GM19238 (cell line): ENCODE measurements around the gene ZNF302.

Experiments used
- DNase-seq: peaks from one replicate; pipeline ENCODE4 v3.0.0; 2011; ENCODE audit warnings: low spot score; ENCODE audit not compliant: insufficient read length

ZNF302 gene

DNA sequence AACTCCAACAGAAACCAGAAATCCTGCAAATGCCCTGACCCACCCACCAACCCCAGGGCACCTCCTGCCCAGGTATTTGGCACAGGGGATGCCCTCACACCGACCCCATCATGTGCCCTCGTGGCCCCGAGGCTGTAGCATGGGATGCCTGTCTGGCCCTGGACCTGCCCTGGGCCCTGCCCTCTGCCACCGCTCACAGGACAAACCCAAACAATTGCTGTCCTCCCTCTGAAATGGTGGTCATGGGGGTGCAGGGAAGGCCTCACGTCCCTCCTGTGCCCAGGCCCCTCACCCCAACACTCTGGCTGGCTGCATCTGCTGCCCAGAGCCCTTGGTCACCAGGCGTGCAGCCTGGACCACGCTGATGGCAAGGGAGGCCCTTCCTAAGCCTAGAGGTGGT lies 54.5 kb downstream of the ZNF302 start:
- no peak for DNase-seq

DNA sequence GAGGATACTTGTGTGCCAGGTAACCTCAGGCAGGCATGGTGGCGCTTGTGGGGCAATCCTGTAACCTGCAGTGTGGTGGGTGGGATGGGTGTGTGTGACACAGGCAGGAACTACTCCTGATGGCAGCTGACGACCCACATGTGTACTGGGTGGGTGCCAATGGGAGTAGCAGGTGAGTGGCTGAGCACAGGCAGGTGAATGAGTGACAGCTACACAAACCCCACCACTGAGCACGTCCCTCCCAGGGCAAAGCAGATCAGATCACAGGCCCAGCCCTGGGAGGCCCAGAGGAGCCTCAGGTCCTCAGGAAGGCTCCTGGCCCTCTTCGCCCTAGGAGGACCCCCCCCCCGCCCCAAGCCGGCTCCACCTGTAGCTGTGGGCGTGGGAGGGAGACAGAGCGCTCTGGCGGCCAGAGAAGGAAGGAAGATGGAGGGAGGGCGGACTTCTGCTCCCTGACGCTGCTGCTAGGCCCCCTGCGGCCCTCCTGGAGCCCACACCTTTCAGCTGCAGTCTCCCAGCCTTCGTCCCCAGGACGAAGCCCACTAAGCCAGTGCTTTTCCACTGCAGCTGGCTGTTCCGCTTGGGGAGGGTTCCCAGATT lies 55.2 kb downstream of the ZNF302 start:
- DNase-seq, result no peak

DNA sequence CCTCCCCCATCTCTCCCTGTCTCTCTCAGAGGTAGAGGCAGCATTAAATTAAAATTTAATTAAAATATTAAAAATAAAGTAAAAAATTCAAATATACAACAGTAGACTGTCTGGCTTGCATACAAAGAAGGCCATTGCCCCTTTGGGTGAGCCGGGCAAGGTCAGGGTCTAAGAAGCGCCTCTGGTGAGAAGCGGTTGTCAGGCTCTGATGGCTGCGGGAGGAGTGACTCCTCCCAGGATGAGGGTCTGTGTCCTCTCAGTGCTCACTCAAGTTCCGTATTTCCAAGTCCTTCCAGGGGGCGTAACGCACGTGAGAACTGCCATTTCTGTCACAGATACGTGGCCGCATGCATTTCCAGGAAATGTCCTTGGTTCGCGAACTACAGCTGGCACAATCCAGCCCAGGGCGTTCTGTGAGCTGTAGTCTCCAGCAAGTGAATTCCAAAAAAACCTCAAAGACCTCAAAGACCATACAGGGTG lies 55.8 kb downstream of the ZNF302 start:
- no peak for DNase-seq

DNA sequence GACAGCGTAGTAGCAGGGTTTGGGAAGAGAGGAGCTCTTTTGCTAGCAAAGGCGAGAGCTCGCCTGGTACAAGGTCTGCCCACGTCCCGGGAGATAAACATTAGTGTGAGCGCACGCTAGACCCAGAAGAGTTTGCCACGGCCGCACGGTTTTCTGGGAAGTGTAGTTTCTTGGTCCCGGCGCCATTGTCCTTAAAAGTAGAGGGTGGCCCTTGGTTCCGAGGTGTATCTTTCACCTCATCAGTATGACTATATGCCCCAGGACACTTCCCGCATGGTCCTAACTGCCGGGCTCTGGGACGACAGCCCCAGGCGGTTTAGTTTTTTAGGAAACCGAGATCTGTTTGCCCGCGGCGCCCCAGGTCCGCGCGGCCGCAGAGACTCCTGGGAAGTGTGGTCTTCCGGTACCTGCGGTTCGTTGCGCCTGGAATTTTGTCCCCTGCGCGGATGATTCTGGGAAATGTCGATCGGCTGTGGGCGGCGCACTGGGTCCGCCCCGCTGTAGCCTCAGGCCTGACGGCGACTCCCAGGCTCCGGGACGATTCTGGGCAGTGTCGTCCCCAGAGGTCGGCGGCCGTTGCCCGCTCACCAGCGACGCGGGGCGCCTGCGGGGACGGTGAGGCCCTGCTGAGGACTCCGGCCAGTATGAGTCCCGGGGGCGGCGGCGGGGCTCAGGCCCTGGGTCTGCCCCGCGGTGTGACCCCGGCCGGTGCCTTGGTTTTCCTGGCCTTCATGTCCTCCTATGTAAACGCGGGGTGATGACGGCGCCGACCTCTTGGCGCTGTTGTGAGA lies 56.5 kb downstream of the ZNF302 start, which contains the start of gene ZNF181:
ZNF181 (plus strand) TSS at position 498 of the 791 bp plus-strand sequence. CDS start 795 bp downstream, outside the sequence.
- peak; percentile 76 for DNase-seq

DNA sequence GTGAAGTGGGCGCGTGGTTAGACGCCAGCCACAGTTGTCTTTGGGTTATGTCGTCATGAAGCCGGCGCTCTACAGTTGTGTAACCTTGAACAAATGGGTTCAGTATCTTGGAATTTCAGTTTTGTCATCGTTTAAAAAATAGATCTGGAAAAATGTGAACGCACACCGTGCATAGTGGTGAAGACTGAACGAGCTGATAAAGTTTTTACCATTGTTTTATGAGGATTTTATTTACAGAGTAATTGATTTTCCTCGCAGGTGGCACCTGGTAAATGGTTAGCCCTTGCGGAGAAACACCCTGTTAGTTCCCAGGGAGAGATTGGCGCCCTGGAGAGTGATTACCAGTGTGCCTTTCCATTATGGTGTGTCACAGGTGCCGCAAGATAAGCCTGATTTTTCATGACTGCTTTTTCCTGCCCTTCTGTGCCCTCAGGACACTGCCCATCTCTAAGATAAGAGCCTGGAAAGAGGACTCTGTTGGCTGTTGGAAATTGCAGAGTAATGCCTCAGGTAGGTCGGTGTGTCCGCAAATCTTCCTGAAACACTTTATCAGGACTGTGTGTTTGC lies 57.1 kb downstream of the ZNF302 start:
- no peak for DNase-seq
